OCI-LY7 (cell line): Measurements from ENCODE around the gene BTBD9. TPM values are rescaled to one million over a fixed set of nuclear protein-coding genes. Genes with fewer than 3 reads are reported as not detected.

ENCODE experiments used
- BruUV-seq: library from RNA; stranded (reverse); fragments of 400-500 nt; replicated peaks from 2 replicates; lab custom pipeline; 2021; lab: Mats Ljungman, UMichigan
- CTCF ChIA-PET: fragments of 300-600 bp; sonication (Branson Sonifier 250); formaldehyde crosslinking; loops from one replicate; lab custom pipeline; 2022; ENCODE audit warnings: antibody characterized with exemption; ENCODE audit not compliant: unreplicated experiment; lab: Charles Lee
- POLR2A ChIA-PET: fragments of 300-600 bp; sonication (Branson Sonifier 250); formaldehyde crosslinking; loops from one replicate; lab custom pipeline; 2022; ENCODE audit warnings: antibody characterized with exemption; lab: Charles Lee
- DNase-seq: peaks from one replicate; pipeline ENCODE4 v3.0.0-alpha.2; 2015; ENCODE audit warnings: low spot score
- H2AFZ ChIP-seq: fragments of 200-600 bp; sonication (generic), shearing (Covaris generic); 2 replicates; pipeline ENCODE4 v1.6.1; 2014; ENCODE audit warnings: mild to moderate bottlenecking, antibody characterized with exemption, low read length, moderate library complexity
- H3K27ac ChIP-seq: fragments of 200-600 bp; sonication (generic); 2 replicates; pipeline ENCODE4 v1.5.1; 2014; ENCODE audit warnings: mixed run types, low read depth, mild to moderate bottlenecking, moderate library complexity, low read length, inconsistent platforms; ENCODE audit not compliant: poor library complexity, severe bottlenecking
- H3K36me3 ChIP-seq: fragments of 200-600 bp; sonication (generic); 2 replicates; pipeline ENCODE4 v1.6.1; 2014; ENCODE audit warnings: mild to moderate bottlenecking, antibody characterized with exemption, low read length, moderate library complexity, mixed read lengths; ENCODE audit not compliant: insufficient read depth
- H3K4me1 ChIP-seq: fragments of 200-600 bp; sonication (generic); 2 replicates; pipeline ENCODE4 v1.5.1; 2014; ENCODE audit warnings: mild to moderate bottlenecking, low read length; ENCODE audit not compliant: insufficient read depth, poor library complexity, severe bottlenecking
- H3K4me2 ChIP-seq: fragments of 200-600 bp; sonication (generic); 2 replicates; pipeline ENCODE4 v1.6.1; 2014; ENCODE audit warnings: mild to moderate bottlenecking, low read length
- H3K4me3 ChIP-seq: fragments of 200-600 bp; sonication (generic); 2 replicates; pipeline ENCODE4 v1.5.1; 2014; ENCODE audit warnings: mild to moderate bottlenecking, low read depth, low read length; ENCODE audit not compliant: poor library complexity, severe bottlenecking
- H3K79me2 ChIP-seq: fragments of 200-600 bp; sonication (generic); 2 replicates; pipeline ENCODE4 v1.6.1; 2016; ENCODE audit warnings: low read depth, mild to moderate bottlenecking, low read length, moderate library complexity, mixed read lengths; ENCODE audit not compliant: insufficient read depth
- H3K9me2 ChIP-seq: fragments of 200-600 bp; sonication (generic); 2 replicates; pipeline ENCODE4 v1.6.1; 2016; ENCODE audit warnings: mild to moderate bottlenecking, low read length, mixed read lengths; ENCODE audit not compliant: insufficient read depth
- H3K9me3 ChIP-seq: fragments of 200-600 bp; sonication (generic); 2 replicates; pipeline ENCODE4 v1.6.1; 2014; ENCODE audit warnings: mild to moderate bottlenecking, mixed run types, low read length, mixed read lengths
- H4K20me1 ChIP-seq: fragments of 200-600 bp; sonication (generic); 2 replicates; pipeline ENCODE4 v1.6.1; 2014; ENCODE audit warnings: mild to moderate bottlenecking, antibody characterized with exemption, low read length, moderate library complexity, mixed read lengths; ENCODE audit not compliant: insufficient read depth
- EZH2phosphoT487 ChIP-seq: fragments of 200-600 bp; sonication (generic); IDR thresholded peaks from 2 replicates; pipeline ENCODE4 v1.6.1; 2018; ENCODE audit warnings: low read depth, borderline replicate concordance, mild to moderate bottlenecking, mixed run types, antibody characterized with exemption, low read length, moderate library complexity, mixed read lengths
- intact Hi-C: fragments of 100-400 bp; cut with micrococcal nuclease; formaldehyde crosslinking; loops from one replicate; pipeline ENCODE4 v1.10.0; 2022; ENCODE audit not compliant: unreplicated experiment
- total RNA-seq, 2 experiments: library from RNA; depleted of rRNA in 1 of 2; stranded (reverse); fragments of >200 nt in 1 of 2; shearing (Covaris generic) in 1 of 2; gene quantifications; 2 replicates each; pipeline ENCODE4 v1.2.3, GENCODE V29; 2014 to 2022
- TF ChIP-seq, protein P1 (sequence below): fragments of 200-600 bp; sonication (generic); conservative IDR thresholded peaks from 2 replicates; pipeline ENCODE4 v1.5.1; 2014; ENCODE audit warnings: mild to moderate bottlenecking, antibody characterized with exemption, low read length, moderate library complexity, mixed read lengths

Gene BTBD9
- total RNA-seq, 2 experiments from 2014 or later, result 5.9 to 7.3 TPM

DNA sequence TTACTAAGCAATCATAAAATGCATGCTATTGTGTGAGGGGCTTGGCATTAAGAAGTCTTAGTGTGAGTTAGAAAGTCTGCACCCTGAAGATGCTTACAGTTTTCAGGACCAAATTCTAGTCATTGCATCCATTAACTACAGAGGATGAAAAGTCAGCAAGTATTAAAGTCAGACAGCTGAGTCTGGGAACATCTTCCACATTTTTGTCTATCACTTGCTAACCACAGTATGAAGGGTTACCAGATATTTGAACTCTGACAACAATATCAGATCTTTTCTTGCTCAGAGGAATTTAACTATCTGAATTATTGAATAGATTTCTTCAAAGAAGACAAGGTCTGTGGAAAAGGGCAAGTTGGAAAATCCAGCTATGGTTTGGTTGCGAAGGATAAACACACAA lies 264.4 kb downstream of the BTBD9 start:
- intact Hi-C loops, result no loop called here
- ChIA-PET POLR2A (no interaction called here), CTCF (no interaction called here)

DNA sequence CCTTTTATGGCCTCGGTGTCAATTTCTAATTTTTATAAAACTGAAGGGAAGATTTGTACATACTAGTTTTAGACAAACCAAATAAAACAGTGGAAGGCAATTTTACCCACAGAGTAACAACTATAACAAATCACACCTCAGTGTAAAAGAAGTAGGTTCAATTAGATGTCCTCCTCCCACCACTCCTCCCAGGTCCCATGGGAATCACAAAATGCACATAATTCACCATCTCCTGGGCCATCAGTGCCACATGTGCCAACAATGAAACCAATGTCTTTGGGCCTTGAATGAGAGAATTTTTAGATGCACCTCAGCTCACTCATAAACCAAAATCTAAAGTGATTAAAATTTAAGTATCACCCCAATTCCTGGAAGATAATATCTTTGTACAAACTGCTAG lies 267.8 kb downstream of the BTBD9 start:
- no peak for DNase-seq
- H3K9me3 ChIP-seq, result no peaks in the 10 kb centered on the region
- no peak overlapping the region for H3K4me3 ChIP-seq
- H3K9me2 ChIP-seq, result no peaks in the 10 kb centered on the region
- TF ChIP-seq EZH2phosphoT487, result no peak
- TF ChIP-seq, protein P1, sequence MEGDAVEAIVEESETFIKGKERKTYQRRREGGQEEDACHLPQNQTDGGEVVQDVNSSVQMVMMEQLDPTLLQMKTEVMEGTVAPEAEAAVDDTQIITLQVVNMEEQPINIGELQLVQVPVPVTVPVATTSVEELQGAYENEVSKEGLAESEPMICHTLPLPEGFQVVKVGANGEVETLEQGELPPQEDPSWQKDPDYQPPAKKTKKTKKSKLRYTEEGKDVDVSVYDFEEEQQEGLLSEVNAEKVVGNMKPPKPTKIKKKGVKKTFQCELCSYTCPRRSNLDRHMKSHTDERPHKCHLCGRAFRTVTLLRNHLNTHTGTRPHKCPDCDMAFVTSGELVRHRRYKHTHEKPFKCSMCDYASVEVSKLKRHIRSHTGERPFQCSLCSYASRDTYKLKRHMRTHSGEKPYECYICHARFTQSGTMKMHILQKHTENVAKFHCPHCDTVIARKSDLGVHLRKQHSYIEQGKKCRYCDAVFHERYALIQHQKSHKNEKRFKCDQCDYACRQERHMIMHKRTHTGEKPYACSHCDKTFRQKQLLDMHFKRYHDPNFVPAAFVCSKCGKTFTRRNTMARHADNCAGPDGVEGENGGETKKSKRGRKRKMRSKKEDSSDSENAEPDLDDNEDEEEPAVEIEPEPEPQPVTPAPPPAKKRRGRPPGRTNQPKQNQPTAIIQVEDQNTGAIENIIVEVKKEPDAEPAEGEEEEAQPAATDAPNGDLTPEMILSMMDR, result no peak
- ChIA-PET CTCF (no interaction called here), POLR2A (no interaction called here)
- H3K4me2 ChIP-seq, result no peak overlapping the region
- intact Hi-C loops, result no loop called here
- no peaks in the 10 kb centered on the region for H4K20me1 ChIP-seq
- BruUV-seq, result no TSS peak
- no peaks in the 10 kb centered on the region for H3K36me3 ChIP-seq
- H3K4me1 ChIP-seq, result no peaks in the 10 kb centered on the region
- H3K27ac ChIP-seq, result no peak overlapping the region
- no peaks in the 10 kb centered on the region for H3K79me2 ChIP-seq
- no peak overlapping the region for H2AFZ ChIP-seq

More for the DNA sequence above, 264.4 kb downstream of the BTBD9 start:
- Histone ChIP-seq H3K4me3 (no peak overlapping the region), H3K27ac (no peak overlapping the region), H3K4me2 (no peak overlapping the region), H3K9me2 (no peaks in the 10 kb centered on the region), H4K20me1 (no peaks in the 10 kb centered on the region; the same call in 1 of the 2 replicates), H3K36me3 (no peaks in the 10 kb centered on the region), H3K4me1 (no peaks in the 10 kb centered on the region), H3K9me3 (no peaks in the 10 kb centered on the region), H2AFZ (no peak overlapping the region), H3K79me2 (no peaks in the 10 kb centered on the region)
- no peak for DNase-seq
- TF ChIP-seq, protein P1, result no peak
- TF ChIP-seq EZH2phosphoT487, result no peak
- BruUV-seq, result no TSS peak

DNA sequence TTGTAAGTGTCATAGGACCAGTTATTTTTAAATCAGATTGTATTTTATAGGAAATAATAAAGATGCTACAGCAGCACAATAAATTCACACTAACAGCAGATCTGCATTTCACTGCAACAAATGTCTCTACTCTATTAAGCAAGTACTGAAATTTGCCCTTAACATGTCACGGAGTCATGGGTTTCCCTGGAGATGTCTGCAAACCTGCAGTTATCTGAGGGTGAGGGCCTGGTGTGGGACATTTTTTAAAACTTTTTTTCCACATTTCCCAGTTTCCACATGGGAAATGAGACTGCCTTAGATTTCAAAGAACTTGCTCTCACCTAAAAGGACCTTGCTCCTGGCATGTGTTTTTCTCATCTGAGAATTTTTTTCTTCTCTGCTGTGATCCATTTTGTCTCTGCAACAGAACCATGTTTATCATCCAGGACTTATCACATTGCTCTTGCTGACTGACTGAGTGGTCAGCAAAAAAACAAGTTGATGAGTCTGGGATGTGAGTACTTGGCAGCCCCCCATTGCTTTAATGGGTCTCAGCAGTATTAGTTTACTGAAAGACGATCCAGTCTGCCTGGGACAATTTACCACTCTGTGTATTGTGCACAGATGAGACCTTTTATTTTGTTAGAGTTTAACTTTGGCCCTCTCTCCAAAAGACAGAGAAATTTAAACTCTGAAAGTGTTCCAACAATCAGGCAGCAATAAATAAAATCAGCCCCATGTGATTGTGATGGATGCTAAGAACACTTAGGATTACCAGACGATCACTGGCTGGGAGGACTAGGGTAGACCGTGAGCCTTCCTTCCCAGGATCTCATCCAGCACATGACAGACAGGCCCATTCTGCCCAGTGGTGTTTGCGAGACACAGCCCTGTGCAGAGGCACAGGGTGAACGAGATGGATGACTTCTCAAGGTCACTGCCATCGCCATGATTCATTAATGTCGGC lies 268.8 kb downstream of the BTBD9 start:
- BruUV-seq, result no TSS peak
- Histone ChIP-seq H3K4me2 (no peak overlapping the region), H3K4me3 (no peak overlapping the region), H3K79me2 (no peaks in the 10 kb centered on the region), H3K36me3 (no peaks in the 10 kb centered on the region), H2AFZ (no peak overlapping the region), H3K9me2 (no peaks in the 10 kb centered on the region), H4K20me1 (no peaks in the 10 kb centered on the region), H3K27ac (no peak overlapping the region), H3K4me1 (no peaks in the 10 kb centered on the region), H3K9me3 (no peaks in the 10 kb centered on the region)
- POLR2A ChIA-PET, result no interaction called here
- no peak for DNase-seq
- CTCF ChIA-PET, result no interaction called here
- intact Hi-C loops, result no loop called here
- no peak for TF ChIP-seq EZH2phosphoT487
- TF ChIP-seq, protein P1, result no peak
